KOPT-K1 (cell line): ENCODE data around the gene PCGF3.

Source experiments
- H3K27ac ChIP-seq: fragments of 200-600 bp; sonication (generic); 2 replicates; pipeline ENCODE4 v1.5.1; 2016; ENCODE audit warnings: antibody characterized with exemption, mild to moderate bottlenecking, low read depth, low read length; ENCODE audit not compliant: poor library complexity, severe bottlenecking
- H3K36me3 ChIP-seq: fragments of 200-600 bp; sonication (generic); 2 replicates; pipeline ENCODE4 v1.5.1; 2017; ENCODE audit warnings: antibody characterized with exemption, mild to moderate bottlenecking, low read length, moderate library complexity; ENCODE audit not compliant: insufficient read depth
- H3K9me3 ChIP-seq: fragments of 200-600 bp; sonication (generic); 2 replicates; pipeline ENCODE4 v1.5.1; 2017; ENCODE audit warnings: antibody characterized with exemption, low read length, mild to moderate bottlenecking; ENCODE audit not compliant: insufficient read depth, poor library complexity, severe bottlenecking

The PCGF3 gene

GRCh38 chr4:787561-787981 lies 81.9 kb downstream of the PCGF3 start:
- Histone ChIP-seq H3K9me3 (no peaks in the 10 kb centered on the region), H3K27ac (no peak overlapping the region), H3K36me3 (no peaks in the 10 kb centered on the region)

DNA sequence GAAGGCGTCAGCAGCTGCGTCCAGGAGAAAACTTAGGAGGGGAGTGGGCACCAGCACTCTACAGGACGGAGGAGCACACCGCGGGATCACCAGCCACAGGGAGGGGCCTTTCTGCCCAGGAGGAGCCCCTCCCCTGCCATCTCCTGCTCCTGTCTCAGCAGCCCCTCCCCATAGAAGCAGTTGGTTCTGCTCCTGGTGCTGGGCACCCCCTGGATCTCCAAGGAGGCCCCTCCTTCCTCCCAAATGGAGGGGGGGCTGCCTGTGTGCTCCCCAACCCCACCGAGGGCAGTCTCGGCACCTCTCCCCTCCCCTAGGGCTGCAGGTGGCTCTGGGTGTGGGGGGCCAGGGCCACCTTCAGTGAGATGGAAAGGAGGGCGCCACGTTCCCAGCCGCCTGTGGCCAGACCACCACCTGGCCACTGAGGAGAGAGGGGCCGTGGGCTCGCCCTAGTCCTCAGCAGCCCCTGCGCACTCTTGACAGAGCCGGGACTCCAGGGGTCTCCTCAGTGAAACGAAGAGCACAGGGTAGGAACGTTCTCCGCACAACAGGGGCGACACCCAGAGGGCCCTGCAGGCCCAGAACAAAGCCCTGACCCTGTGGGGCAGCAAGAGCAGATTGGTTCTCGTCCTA lies 82.5 kb downstream of the PCGF3 start:
- no peaks in the 10 kb centered on the region for H3K9me3 ChIP-seq
- no peak overlapping the region for H3K27ac ChIP-seq
- H3K36me3 ChIP-seq: no peaks in the 10 kb centered on the region

GRCh38 chr4:788636-789297 lies 83.1 kb downstream of the PCGF3 start:
- Histone ChIP-seq H3K36me3 (no peaks in the 10 kb centered on the region), H3K9me3 (no peaks in the 10 kb centered on the region), H3K27ac (no peak overlapping the region)

DNA sequence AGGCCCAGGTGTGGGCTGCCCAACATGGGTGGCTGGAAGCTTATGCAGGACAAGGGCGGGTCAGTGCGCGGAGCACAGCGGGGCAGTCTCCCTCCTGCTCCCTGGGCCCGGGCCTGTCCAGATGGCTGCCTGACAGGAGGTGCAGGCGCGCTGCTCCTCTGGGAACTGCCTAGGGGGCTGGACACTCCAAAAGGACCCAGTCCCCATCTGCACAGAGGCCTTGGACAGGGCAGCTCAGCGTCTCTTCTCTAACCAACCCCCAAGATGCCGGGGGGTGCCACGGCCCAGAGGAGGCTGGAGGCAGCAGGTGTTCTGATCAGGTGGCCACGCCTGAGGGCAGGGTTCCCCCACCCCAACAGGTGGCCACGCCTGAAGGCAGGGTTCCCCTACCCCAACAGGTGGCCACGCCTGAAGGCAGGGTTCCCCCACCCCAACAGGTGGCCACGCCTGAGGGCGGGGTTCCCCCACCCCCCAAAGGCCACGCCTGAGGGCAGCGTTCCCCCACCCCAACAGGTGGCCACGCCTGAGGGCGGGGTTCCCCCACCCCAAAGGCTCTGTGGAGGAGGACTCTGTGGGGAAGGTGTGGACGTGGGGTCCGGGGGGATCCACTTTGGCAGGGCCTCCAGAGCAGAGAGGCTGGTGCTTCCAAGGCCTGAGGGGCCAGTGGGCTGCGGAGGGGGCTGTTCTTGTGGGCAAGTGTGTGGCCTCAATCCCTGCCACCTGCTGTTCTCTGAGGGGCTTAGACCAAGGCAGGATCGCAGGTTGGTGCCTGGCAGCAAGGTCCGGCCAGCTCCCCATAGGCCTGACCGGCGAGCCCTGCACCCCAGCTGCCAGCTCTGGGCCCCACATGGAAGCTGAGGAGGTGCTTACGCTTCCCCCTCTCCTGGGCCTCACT lies 84.2 kb downstream of the PCGF3 start:
- no peak overlapping the region for H3K27ac ChIP-seq
- no peaks in the 10 kb centered on the region for H3K36me3 ChIP-seq
- H3K9me3 ChIP-seq: no peaks in the 10 kb centered on the region

- no peaks in the 10 kb centered on the region for H3K9me3 ChIP-seq
- no peak overlapping the region for H3K27ac ChIP-seq
- H3K36me3 ChIP-seq: no peaks in the 10 kb centered on the region
Measured at GRCh38 chr4:790466-790820, 84.8 kb downstream of the PCGF3 start.

GRCh38 chr4:791252-791897 lies 85.7 kb downstream of the PCGF3 start:
- Histone ChIP-seq H3K9me3 (no peaks in the 10 kb centered on the region), H3K36me3 (no peaks in the 10 kb centered on the region), H3K27ac (no peak overlapping the region)

DNA sequence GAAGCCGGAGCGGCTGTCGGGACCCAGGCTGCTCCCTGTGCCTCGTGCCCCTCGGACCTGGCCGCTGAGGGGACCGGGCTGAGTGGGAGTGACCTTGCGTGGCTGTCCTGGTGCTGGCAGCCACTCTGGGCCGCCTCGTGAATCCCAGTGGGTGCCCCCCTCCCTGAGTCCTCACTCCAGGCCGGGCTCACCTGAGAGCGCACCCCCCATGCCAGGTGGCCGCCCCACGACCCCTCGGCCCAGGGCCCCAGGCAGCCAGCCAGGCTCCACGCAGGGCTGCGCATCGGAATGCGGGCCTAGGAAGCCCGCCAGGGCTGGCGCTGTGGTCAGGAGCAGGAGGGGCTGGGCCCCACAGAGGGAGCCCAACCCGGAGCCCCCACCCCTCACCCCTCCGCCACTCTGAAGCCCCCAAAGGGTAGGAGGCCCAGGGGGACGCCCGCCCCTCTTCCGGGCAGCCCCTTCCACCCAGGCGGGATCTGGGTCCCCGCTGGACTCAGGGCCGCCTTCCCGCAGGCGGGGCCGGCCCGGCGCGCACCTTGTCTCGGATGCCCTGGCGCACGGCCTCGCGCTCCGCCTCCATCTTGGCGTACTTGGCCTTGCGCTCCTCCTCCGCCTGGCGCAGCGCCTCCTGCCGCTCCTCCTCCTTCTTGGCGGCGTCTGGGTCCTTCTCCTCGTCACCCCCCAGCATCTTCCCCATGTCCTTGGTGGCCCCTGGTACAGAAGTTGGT lies 86.4 kb downstream of the PCGF3 start:
- no peaks in the 10 kb centered on the region for H3K9me3 ChIP-seq
- no peaks in the 10 kb centered on the region for H3K36me3 ChIP-seq
- H3K27ac ChIP-seq: no peak overlapping the region

DNA sequence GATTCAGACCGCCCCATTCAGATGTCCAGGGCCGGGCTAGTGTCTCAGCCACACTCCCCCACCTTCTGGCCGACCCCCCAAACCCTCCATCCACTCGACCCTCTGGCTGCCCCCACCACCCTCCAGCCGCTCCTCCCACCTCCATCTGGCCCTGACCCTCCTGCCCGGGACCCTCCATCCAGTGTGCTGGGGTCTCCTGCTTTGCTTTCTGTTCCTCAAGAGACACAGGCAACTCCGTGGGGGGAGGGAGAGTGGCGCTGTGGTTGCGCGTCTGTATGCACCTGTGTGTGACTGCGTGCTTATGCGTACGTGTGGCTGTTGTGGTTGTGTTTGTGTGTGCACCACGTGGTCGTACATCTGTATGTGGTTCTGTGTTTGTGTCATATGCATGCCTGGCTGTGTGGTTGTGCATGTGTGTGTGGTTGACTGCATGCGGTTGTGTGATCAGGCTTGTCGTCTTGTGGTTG lies 87.0 kb downstream of the PCGF3 start:
- Histone ChIP-seq H3K27ac (no peak overlapping the region), H3K9me3 (no peaks in the 10 kb centered on the region), H3K36me3 (no peaks in the 10 kb centered on the region)

GRCh38 chr4:793093-793861 lies 87.6 kb downstream of the PCGF3 start:
- Histone ChIP-seq H3K36me3 (no peaks in the 10 kb centered on the region), H3K27ac (no peak overlapping the region), H3K9me3 (no peaks in the 10 kb centered on the region)

DNA sequence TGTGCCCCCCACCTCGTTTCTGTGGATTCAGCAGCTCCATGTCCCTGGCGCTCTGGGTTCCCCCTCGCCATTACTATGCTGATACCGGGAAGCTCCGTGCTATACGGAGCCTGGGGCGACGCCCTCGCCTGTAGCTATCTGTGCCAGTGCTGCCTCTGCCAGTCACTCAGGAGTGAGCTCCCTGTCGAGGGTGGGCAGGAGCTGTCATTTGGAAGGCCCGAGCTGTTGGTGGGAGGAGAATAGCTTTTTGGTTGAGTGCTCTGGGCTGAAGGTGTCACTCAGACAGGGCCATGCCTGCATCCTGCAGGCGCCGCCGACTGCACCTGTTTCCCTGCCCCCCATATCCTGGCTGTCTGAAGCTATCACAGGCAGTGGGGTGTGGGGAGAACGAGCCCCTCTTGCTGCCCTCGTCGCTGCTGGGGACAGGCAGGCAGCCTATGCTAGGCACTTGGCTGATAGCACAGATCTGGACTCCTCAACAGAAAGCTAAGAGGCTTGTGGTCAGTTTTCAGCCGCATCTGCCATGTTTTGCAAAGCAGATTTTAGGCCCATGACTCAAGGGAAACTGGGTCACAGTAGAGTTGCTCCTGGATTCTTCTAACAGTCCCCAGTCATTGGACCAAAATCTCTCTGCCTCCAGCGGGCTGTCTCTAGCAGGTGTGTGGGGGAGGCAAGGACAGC lies 88.4 kb downstream of the PCGF3 start:
- no peak overlapping the region for H3K27ac ChIP-seq
- no peaks in the 10 kb centered on the region for H3K36me3 ChIP-seq
- no peaks in the 10 kb centered on the region for H3K9me3 ChIP-seq

DNA sequence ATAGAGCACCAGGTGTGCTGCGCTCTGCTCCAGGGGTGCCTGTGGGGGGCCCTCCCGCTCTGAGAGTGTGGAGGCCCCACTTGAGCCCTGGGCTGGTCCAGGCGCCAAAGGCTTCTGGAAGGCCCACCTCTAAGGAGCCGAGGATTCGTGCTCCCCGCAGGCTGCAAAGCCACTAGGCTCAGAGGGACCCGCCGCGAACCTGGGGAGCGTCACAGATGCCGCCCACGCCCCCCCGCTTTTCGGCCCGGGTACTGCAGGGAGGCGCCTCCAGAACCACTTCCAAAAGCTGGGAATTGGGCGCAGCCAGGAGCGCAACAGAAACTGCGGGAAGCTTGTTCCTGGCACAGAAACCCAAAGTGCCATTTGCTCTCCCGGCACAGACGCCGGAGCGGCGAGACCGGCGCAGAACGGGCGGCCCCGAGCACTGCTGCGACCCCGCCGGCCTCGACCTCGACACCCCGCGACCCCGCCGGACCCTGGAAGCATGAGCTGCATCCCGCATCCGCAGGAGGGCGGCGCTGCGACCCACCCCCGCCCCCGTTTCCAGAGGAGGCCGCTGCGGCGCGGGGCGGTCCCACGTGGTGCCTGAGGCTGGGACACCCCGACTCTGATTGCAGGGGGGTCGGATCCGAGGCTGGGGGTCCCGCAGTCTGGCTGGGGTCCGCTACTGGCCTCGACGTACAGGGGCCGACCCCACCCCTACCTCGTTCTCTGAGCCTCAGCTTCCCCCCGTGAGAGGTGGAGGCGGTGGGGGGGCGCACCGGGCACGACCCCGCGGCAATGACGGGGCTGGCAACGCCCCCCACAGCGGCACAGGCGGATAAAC lies 89.5 kb downstream of the PCGF3 start:
- H3K27ac ChIP-seq: no peak overlapping the region
- H3K36me3 ChIP-seq: no peaks in the 10 kb centered on the region

DNA sequence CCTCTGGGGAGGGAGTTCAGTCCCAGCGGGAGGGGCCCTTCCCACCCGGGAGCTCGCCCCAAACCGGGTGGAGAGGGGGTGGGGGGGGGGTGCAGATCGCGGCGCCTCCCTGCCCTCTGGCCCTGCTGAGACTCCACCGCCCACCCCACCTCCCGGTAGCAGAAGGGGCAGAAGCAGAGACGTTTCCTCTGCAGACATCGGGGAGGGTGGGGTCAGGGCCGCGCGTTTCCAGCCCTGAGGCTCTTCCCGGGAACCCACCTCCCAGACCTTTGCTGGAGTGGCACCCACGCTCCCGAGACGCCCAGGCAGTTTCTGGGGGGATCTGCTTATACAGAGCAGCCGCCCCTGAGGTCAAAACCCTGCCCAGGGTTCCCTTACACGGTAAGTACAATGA lies 90.1 kb downstream of the PCGF3 start:
- Histone ChIP-seq H3K9me3 (no peaks in the 10 kb centered on the region), H3K36me3 (no peaks in the 10 kb centered on the region), H3K27ac (no peak overlapping the region)

More for the DNA sequence above, 89.5 kb downstream of the PCGF3 start:
- H3K9me3 ChIP-seq: no peaks in the 10 kb centered on the region

DNA sequence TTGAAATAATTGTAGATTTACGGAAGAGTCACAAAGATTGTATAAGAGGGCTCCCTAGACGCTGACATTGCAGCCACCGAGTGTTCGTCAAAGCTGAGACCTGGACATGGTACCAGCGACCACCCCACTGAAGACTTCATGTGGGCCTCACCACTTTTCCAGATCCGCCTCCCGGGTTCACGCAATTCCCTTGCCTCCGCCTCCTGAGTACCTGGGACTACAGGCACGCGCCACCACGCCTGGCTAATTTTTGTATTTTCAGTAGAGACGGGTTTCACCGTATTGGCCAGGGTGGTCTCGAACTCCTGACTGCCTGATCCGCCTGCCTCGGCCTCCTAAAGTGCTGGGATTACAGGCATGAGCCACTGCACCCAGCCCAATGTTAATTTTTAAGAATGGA lies 90.6 kb downstream of the PCGF3 start:
- Histone ChIP-seq H3K9me3 (no peaks in the 10 kb centered on the region), H3K36me3 (no peaks in the 10 kb centered on the region), H3K27ac (no peak overlapping the region)
